GM19025 (cell line): ENCODE measurements around the gene NETO2.
A peak's percentile ranks its signal among the peaks of the same experiment; 100 is the strongest.
"Not testable (repeated sequence)": the region's sequence is repeated elsewhere in the genome, so short reads cannot be mapped to it uniquely, and the experiment has no call there.

Source experiments
- ATAC-seq: cut with Tn5 transposase; IDR thresholded peaks from one replicate; pipeline ENCODE4 v1.9.1; 2021; ENCODE audit warnings: mild to moderate bottlenecking, low read depth, moderate library complexity; ENCODE audit not compliant: unreplicated experiment

Gene NETO2

GRCh38 chr16:47143677-47144558 lies at the start of gene NETO2:
NETO2 (minus strand) TSS chr16:47143945; CDS start chr16:47143612, 333 bp downstream.
- ATAC-seq = peak; percentile 61

- no peak for ATAC-seq
These were observed 38.6 kb upstream of the NETO2 start for GRCh38 chr16:47182318-47182717.

GRCh38 chr16:47181066-47181465 lies 37.3 kb upstream of the NETO2 start:
- not testable (repeated sequence) for ATAC-seq

- no peak for ATAC-seq
These were observed 36.3 kb upstream of the NETO2 start for GRCh38 chr16:47180073-47180472.

- ATAC-seq = no peak
These were observed 31.4 kb upstream of the NETO2 start for GRCh38 chr16:47175152-47175551.

GRCh38 chr16:47162670-47163420 lies 19.1 kb upstream of the NETO2 start:
- ATAC-seq = no peak

GRCh38 chr16:47161464-47161863 lies 17.7 kb upstream of the NETO2 start:
- no peak for ATAC-seq

GRCh38 chr16:47160422-47160821 lies 16.7 kb upstream of the NETO2 start:
- no peak for ATAC-seq

GRCh38 chr16:47158992-47159391 lies 15.2 kb upstream of the NETO2 start:
- ATAC-seq = no peak

- no peak for ATAC-seq
These were observed 13.0 kb upstream of the NETO2 start for GRCh38 chr16:47156680-47157215.

GRCh38 chr16:47152501-47152900 lies 8.8 kb upstream of the NETO2 start:
- ATAC-seq = not testable (repeated sequence)

- ATAC-seq = no peak
These were observed 6.3 kb upstream of the NETO2 start for GRCh38 chr16:47150067-47150466.

- ATAC-seq = no peak
These were observed 773 bp upstream of the NETO2 start for GRCh38 chr16:47144559-47144877.

GRCh38 chr16:47142821-47143676 lies 696 bp downstream of the NETO2 start:
- peak; percentile 65 for ATAC-seq

- ATAC-seq = no peak
These were observed 1.3 kb downstream of the NETO2 start for GRCh38 chr16:47142486-47142820.

GRCh38 chr16:47141773-47142485 lies 1.8 kb downstream of the NETO2 start:
- ATAC-seq = peak; percentile 24

- ATAC-seq = no peak
These were observed 3.1 kb downstream of the NETO2 start for GRCh38 chr16:47140686-47141085.

GRCh38 chr16:47139561-47140185 lies 4.1 kb downstream of the NETO2 start:
- ATAC-seq = no peak

- not testable (repeated sequence) for ATAC-seq
These were observed 5.8 kb downstream of the NETO2 start for GRCh38 chr16:47137925-47138324.
